HepG2 (cell line): Measurements from ENCODE around the gene RPS6KB1. TPM values are rescaled to one million over a fixed set of nuclear protein-coding genes. Genes with fewer than 3 reads are reported as not detected.
A peak's percentile ranks its signal among the peaks of the same experiment; 100 is the strongest.

ENCODE experiments used
- ATAC-seq: fragments of 200-7000 bp; cut with Tn5 transposase; 3 replicates; pipeline ENCODE4 v1.9.1; 2020; ENCODE audit warnings: mild to moderate bottlenecking, moderate library complexity
- Bru-seq: library from RNA; stranded (reverse); fragments of 400-500 nt; gene quantifications from one replicate; lab custom pipeline; 2021; lab: Mats Ljungman, UMichigan
- BruChase-seq, 2 experiments: library from RNA; stranded (reverse); fragments of 400-500 nt; gene quantifications; one replicate each; lab custom pipeline; 2021; lab: Mats Ljungman, UMichigan
- BruUV-seq: library from RNA; stranded (reverse); fragments of 400-500 nt; replicated peaks from 2 replicates; lab custom pipeline; 2021; lab: Mats Ljungman, UMichigan
- CTCF ChIA-PET: fragments of 300-600 bp; formaldehyde crosslinking; extraction: SDS; loops from one replicate; lab custom pipeline; 2021; ENCODE audit warnings: low total read pairs, inconsistent platforms, low intra/inter-chr PET ratio; lab: Yijun Ruan, JAX
- POLR2A ChIA-PET: fragments of 350-600 bp; sonication (Branson Sonifier 250); formaldehyde crosslinking; loops from one replicate; lab custom pipeline; 2020; ENCODE audit warnings: antibody characterized with exemption, inconsistent platforms; lab: Yijun Ruan, JAX
- DNase-seq: peaks from one replicate; pipeline ENCODE4 v3.0.0-alpha.2; 2015; ENCODE audit warnings: low spot score
- FAIRE-seq: peaks from 3 replicates; lab custom pipeline; 2011; peaks lifted over from hg19 to GRCh38; lab: Jason Lieb, UNC
- H2AFZ ChIP-seq: one replicate; pipeline ENCODE4 v1.6.1; 2011; ENCODE audit warnings: low read length, inconsistent platforms
- H3K27ac ChIP-seq: fragments of 300-600 bp; 3 replicates; pipeline ENCODE4 v1.8.0; 2011; ENCODE audit warnings: mixed run types, mild to moderate bottlenecking, mixed read lengths, low read length, inconsistent platforms; ENCODE audit not compliant: insufficient read depth; ENCODE audit errors: extremely low read length
- H3K27me3 ChIP-seq, 2 experiments: fragments of 200-600 bp in 1 of 2; 2 replicates in 1 of 2; 3 replicates in 1 of 2; pipeline versions ENCODE4 v1.6.0 to v1.8.0; 2011; ENCODE audit warnings: low read length in 2 of 2, mild to moderate bottlenecking in 2 of 2, moderate library complexity in 2 of 2, inconsistent platforms in 1 of 2; ENCODE audit not compliant: insufficient read depth in 2 of 2, control insufficient read depth in 1 of 2
- H3K36me3 ChIP-seq, 2 experiments: fragments of 200-600 bp in 1 of 2; replicated peaks in 1 of 2; 2 replicates in 1 of 2; 3 replicates in 1 of 2; pipeline versions ENCODE4 v1.5.1 to v1.8.0; 2011; ENCODE audit warnings: low read length in 2 of 2, inconsistent platforms in 1 of 2; ENCODE audit not compliant: insufficient read depth in 2 of 2, control insufficient read depth in 1 of 2
- H3K4me1 ChIP-seq: 2 replicates; pipeline ENCODE4 v1.5.1; 2012; ENCODE audit warnings: low read length, inconsistent platforms; ENCODE audit not compliant: insufficient read depth
- H3K4me2 ChIP-seq: 2 replicates; pipeline ENCODE4 v1.6.0; 2011; ENCODE audit warnings: low read depth, low read length, inconsistent platforms
- H3K4me3 ChIP-seq, 3 experiments: fragments of 200-600 bp in 1 of 3; sonication (generic), shearing (Covaris generic) in 1 of 3; replicated peaks in 1 of 3; 2 replicates each; pipeline ENCODE4 v1.5.1; 2011 to 2016; ENCODE audit warnings: low read length in 3 of 3, inconsistent platforms in 2 of 3, low read depth in 2 of 3, mild to moderate bottlenecking in 2 of 3, control low read depth in 1 of 3, mixed read lengths in 1 of 3; ENCODE audit not compliant: insufficient read depth in 1 of 3
- H3K79me2 ChIP-seq: one replicate; pipeline ENCODE4 v1.6.1; 2011; ENCODE audit warnings: low read length, inconsistent platforms; ENCODE audit not compliant: insufficient read depth
- H3K9ac ChIP-seq: 2 replicates; pipeline ENCODE4 v1.6.0; 2011; ENCODE audit warnings: mild to moderate bottlenecking, low read depth, low read length, inconsistent platforms; ENCODE audit not compliant: insufficient read depth
- H3K9me3 ChIP-seq: 2 replicates; pipeline ENCODE4 v1.5.1; 2012; ENCODE audit warnings: mild to moderate bottlenecking, low read length
- H4K20me1 ChIP-seq: 2 replicates; pipeline ENCODE4 v1.6.0; 2011; ENCODE audit warnings: inconsistent platforms, mild to moderate bottlenecking, low read length, moderate library complexity; ENCODE audit not compliant: insufficient read depth
- AGO2 ChIP-seq: fragments of 200-400 bp; formaldehyde crosslinking; optimal IDR thresholded peaks from 2 replicates; pipeline ENCODE3; 2017; ENCODE audit warnings: mild to moderate bottlenecking, low read depth, low read length, moderate library complexity
- ELF3 ChIP-seq: IDR thresholded peaks from 2 replicates; pipeline ENCODE4 v1.6.1; 2016; ENCODE audit warnings: missing genetic modification reagents, missing compliant biosample characterization
- MYC ChIP-seq: sonication (generic); formaldehyde crosslinking; IDR thresholded peaks from 2 replicates; pipeline ENCODE4 v1.9.0; 2021; ENCODE audit warnings: missing genetic modification reagents, borderline replicate concordance
- RNF219 ChIP-seq: sonication (generic); formaldehyde crosslinking; IDR thresholded peaks from 2 replicates; pipeline ENCODE4 v1.5.0; 2020; ENCODE audit warnings: mild to moderate bottlenecking, missing genetic modification reagents
- ZNF605 ChIP-seq: sonication (generic); formaldehyde crosslinking; IDR thresholded peaks from 2 replicates; pipeline ENCODE4 v1.8.0; 2022; ENCODE audit warnings: mild to moderate bottlenecking, missing genetic modification reagents
- ZNF710 ChIP-seq: sonication (generic); formaldehyde crosslinking; IDR thresholded peaks from 2 replicates; pipeline ENCODE4 v1.5.0; 2020; ENCODE audit warnings: mild to moderate bottlenecking, missing genetic modification reagents, borderline replicate concordance
- ZNF724P ChIP-seq: sonication (generic); formaldehyde crosslinking; IDR thresholded peaks from 2 replicates; pipeline ENCODE4 v1.8.0; 2022; ENCODE audit warnings: missing genetic modification reagents, borderline replicate concordance
- ZSCAN9 ChIP-seq: IDR thresholded peaks from 2 replicates; pipeline ENCODE4 v1.6.1; 2016; ENCODE audit warnings: borderline replicate concordance
- WGBS: methylation state at CpG from one replicate; pipeline ENCODE4 v1.1.6; 2017; ENCODE audit warnings: low lambda C conversion rate; 5-methylcytosine and 5-hydroxymethylcytosine counted together
- in situ Hi-C: cut with HindIII; loops from 2 replicates; pipeline ENCODE4 v1.10.0; 2017; ENCODE audit warnings: low pct_unique_long_range_greater_than_20kb; ENCODE audit not compliant: extremely low pct_ligation_motif_present
- intact Hi-C: fragments of 100-400 bp; cut with micrococcal nuclease; formaldehyde crosslinking; loops from one replicate; pipeline ENCODE4 v1.10.0; 2022; ENCODE audit not compliant: unreplicated experiment
- long read RNA-seq, 2 experiments: library from RNA in 1 of 2; library from polyadenylated mRNA in 1 of 2; stranded (forward) in 1 of 2; unstranded in 1 of 2; transcript quantifications; one replicate each; pipeline ENCODE4 v2.0.0, GENCODE V29; 2019 to 2022
- polyA minus RNA-seq, 3 experiments: library from RNA; depleted of rRNA, polyadenylated mRNA; stranded (reverse); fragments of >200 nt; gene quantifications; 2 replicates each; pipeline ENCODE4 v1.2.3, GENCODE V29; 2011; ENCODE audit warnings: low replicate concordance in 1 of 3
- polyA plus RNA-seq, 8 experiments: library from polyadenylated mRNA; depleted of rRNA in 3 of 8; stranded (reverse) in 7 of 8; unstranded in 1 of 8; fragments of >200 nt; fragmentation: Illumina TruSeq in 4 of 8; extraction: Trizol in 4 of 8; gene quantifications; 2 replicates each; pipeline versions ENCODE4 v1.2.1 to v1.2.3, GENCODE V29; 2011 to 2016; ENCODE audit warnings: low read depth in 4 of 8, missing spikeins in 1 of 8, mixed read lengths in 1 of 8; ENCODE audit not compliant: insufficient read depth in 1 of 8
- total RNA-seq, 5 experiments: library from RNA; depleted of rRNA; stranded (reverse); fragments of >200 nt; fragmentation: Illumina TruSeq; extraction: Trizol; gene quantifications; 2 replicates each; pipeline ENCODE4 v1.2.3, GENCODE V29; 2016; ENCODE audit warnings: low read depth in 1 of 5

Gene RPS6KB1
- total RNA-seq (2016; rRNA removed; fragmentation: Illumina TruSeq; extraction: Trizol) (42.2 and 44.3 TPM in 2 replicates), polyA plus RNA-seq (2011; rRNA removed) (16.5 and 19.9 TPM in 2 replicates), polyA minus RNA-seq (2011; rRNA and poly(A)+ RNA removed; ENCODE audit: low replicate concordance) (6.7 and 16.4 TPM in 2 replicates), Bru-seq, nascent RNA (percentile 85 among the genes with signal in this experiment), BruChase-seq, experiment 1, labeled RNA remaining after a 6-hour chase (percentile 93 among the genes with signal in this experiment), BruChase-seq, experiment 2, labeled RNA remaining after a 2-hour chase (percentile 93 among the genes with signal in this experiment)
- total RNA-seq (2016; cell fraction: cytosol; rRNA removed; fragmentation: Illumina TruSeq; extraction: Trizol; ENCODE audit: low read depth) = 12.7 and 14.4 TPM in 2 replicates
- total RNA-seq (2016; cell fraction: insoluble cytoplasmic fraction; rRNA removed; fragmentation: Illumina TruSeq; extraction: Trizol) = 42.8 and 47.7 TPM in 2 replicates
- total RNA-seq (2016; cell fraction: membrane; rRNA removed; fragmentation: Illumina TruSeq; extraction: Trizol) = 13.4 and 15.4 TPM in 2 replicates
- 37.6 and 39.2 TPM in 2 replicates for total RNA-seq (2016; cell fraction: nucleus; rRNA removed; fragmentation: Illumina TruSeq; extraction: Trizol)
- 6.6 and 10.9 TPM in 2 replicates for polyA plus RNA-seq (2011; cell fraction: cytosol; rRNA removed)
- 15.6 and 21.2 TPM in 2 replicates for polyA plus RNA-seq (2011; cell fraction: nucleus; rRNA removed)
- polyA plus RNA-seq (2012) = 30.9 and 32.5 TPM in 2 replicates
- polyA plus RNA-seq (2016; cell fraction: cytosol; fragmentation: Illumina TruSeq; extraction: Trizol; ENCODE audit: low read depth) = 2.8 and 3.4 TPM in 2 replicates
- polyA plus RNA-seq (2016; cell fraction: insoluble cytoplasmic fraction; fragmentation: Illumina TruSeq; extraction: Trizol; ENCODE audit: low read depth) = 43.5 and 47.4 TPM in 2 replicates
- polyA plus RNA-seq (2016; cell fraction: membrane; fragmentation: Illumina TruSeq; extraction: Trizol; ENCODE audit: low read depth) = 7.6 and 9.0 TPM in 2 replicates
- polyA plus RNA-seq (2016; cell fraction: nucleus; fragmentation: Illumina TruSeq; extraction: Trizol; ENCODE audit: insufficient read depth, low read depth) = 56.0 and 56.9 TPM in 2 replicates
- polyA minus RNA-seq (2011; cell fraction: cytosol; rRNA and poly(A)+ RNA removed) = 17.8 and 17.9 TPM in 2 replicates
- polyA minus RNA-seq (2011; cell fraction: nucleus; rRNA and poly(A)+ RNA removed) = 61.5 and 91.5 TPM in 2 replicates
- long read RNA-seq, experiment 1, full-length matches to known transcripts = 19 of 29 reads
- long read RNA-seq, experiment 1, partial matches to known transcripts = 5 of 29 reads
- long read RNA-seq, experiment 1, other reads (novel, unspliced or antisense) = 5 of 29 reads
- long read RNA-seq, experiment 2, full-length matches to known transcripts = 14 of 35 reads
- long read RNA-seq, experiment 2, partial matches to known transcripts = 5 of 35 reads
- long read RNA-seq, experiment 2, other reads (novel, unspliced or antisense) = 16 of 35 reads

- Histone ChIP-seq H3K9me3 (no peaks in the 10 kb centered on the region), H3K4me3 (peak within 1 kb of the TSS; percentile 64 to 98 (median 86)), H3K27me3 (no peaks in the 10 kb centered on the region; a peak in 1 of 5 replicates), H3K27ac (peak within 1 kb of the TSS; percentile 77), H3K9ac (peak within 1 kb of the TSS; percentile 92), H2AFZ (peak within 1 kb of the TSS; percentile 87), H3K4me1 (peaks cover 52% of the 10 kb centered on the region), H4K20me1 (peaks cover 15% of the 10 kb centered on the region; the same call in 1 of the 2 replicates), H3K4me2 (peak within 1 kb of the TSS; percentile 89), H3K36me3 (peaks cover 2 to 5% of the 10 kb centered on the region in 2 experiments; a peak in 3 of 5 replicates), H3K79me2 (peaks cover 71% of the 10 kb centered on the region)
- WGBS = 2% methylated on average over 28 of the region's 61 CpGs
- in situ Hi-C loops = no loop called here
- ATAC-seq = peak; percentile 98
- intact Hi-C loops = loop anchor here (5.0 kb wide), 1 partner anchor 46 kb away; no protein-coding TSS in a partner anchor
- no TSS peak for BruUV-seq
- ChIA-PET POLR2A (interaction anchor here (0.6 to 2.3 kb wide), 13 partner anchors 12 to 707 kb away, joined by 3 to 12 read pairs (median 4); partner anchors contain the start of genes PPM1D, PTRH2, RNFT1 and VMP1), CTCF (no interaction called here)
- DNase-seq = peak; percentile 99
- FAIRE-seq = peak; percentile 97
- TF ChIP-seq MYC (CRISPR knock-in tag) = peak; percentile 96
- no peak for TF ChIP-seq RNF219
- peak; percentile 93 for TF ChIP-seq ZSCAN9 (CRISPR knock-in tag)
- peak; percentile 65 for TF ChIP-seq AGO2
- no peak for TF ChIP-seq ELF3 (CRISPR knock-in tag)
- peak; percentile 97 for TF ChIP-seq ZNF605 (CRISPR knock-in tag)
- TF ChIP-seq ZNF724P (CRISPR knock-in tag) = peak; percentile 41; the same call in 1 of the 2 replicates
- TF ChIP-seq ZNF710 (CRISPR knock-in tag) = peak; percentile 70
Measured at GRCh38 chr17:59892924-59893675, at the start of gene RPS6KB1, which contains the start of gene TUBD1. TSS of gene RPS6KB1 (plus strand) at chr17:59893121. CDS start at chr17:59893185, 64 bp downstream. TSS of gene TUBD1 (minus strand) at chr17:59892943. CDS start at chr17:59891002, 1,941 bp downstream.
